Activated T-cell treated with anti-CD3 and anti-CD28 coated beads, Interleukin-2, amount 50 U/mL, for 1 hour (primary cell): Measurements from ENCODE around the gene DGKD.

Experiments used
- DNase-seq: peaks from one replicate; pipeline ENCODE4 v3.0.0-alpha.2; 2020

Gene DGKD

DNA sequence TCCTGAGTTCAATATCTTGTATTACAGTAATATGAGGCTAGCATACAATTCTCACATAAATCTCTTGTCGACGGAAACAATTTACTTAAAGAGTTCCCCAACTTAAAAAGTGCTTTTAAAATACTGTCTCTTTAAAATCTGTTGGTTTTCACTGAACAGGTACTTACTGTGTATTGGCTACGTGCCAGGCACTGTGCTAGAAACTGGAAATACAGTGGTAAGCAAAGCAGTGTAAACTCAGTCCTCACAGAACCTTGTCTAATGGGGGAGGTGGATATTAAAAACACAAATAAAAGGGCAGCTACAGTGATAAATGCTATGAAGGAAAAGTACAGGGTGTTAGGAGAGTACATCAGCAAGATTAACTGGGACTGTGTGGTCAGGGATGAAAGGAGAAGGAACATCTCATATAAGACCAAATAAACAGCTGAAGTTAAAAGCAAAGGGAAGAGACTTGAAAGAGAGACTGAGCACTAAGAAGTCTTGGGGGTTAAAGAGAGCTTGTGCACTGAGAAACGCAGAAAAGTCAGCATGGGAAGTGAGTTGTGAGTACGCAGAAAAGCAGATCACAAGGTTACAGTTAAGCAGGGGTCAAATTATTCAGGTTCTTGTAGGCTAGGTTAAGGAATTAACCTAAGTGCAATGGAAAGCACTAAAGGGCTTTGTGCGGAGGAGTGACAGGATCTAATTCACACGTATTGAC lies 159.8 kb downstream of the DGKD start:
- DNase-seq = no peak

DNA sequence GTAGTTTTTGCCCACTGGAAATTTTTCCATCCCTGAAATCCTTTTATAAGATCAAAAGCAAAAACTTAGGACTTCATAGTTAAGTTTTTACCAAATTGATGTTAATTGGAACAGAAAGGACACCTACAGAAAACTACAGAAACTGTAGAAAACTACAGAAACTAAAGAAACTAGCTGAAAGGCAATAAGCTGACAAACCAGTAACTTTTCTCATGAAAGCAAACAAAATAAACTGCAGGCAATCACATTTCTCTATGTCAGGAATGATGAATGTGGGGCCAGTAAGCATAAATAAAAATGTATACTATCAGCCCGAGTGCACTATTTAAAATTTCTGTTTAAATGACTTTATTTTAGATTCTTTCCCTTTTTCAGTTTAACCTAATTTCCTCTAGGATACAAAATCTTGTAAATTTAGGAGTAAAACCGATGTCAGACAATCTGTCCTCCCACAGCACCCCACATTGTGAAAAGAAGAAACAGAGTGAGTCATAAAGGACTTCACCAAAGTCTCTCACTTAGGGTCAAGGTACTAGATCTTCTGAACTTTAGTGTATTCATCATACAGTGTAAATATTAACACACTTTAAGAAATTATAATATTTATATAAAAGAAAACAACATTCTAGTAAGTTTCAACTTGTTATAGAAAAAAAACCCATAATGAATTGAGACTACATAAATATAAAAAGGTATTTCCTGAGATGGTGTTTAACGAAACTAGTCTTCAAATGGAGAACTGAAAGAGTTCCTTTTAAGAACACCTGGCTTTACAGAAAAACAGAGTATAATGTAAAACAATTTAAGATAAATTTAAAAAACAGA lies 165.7 kb downstream of the DGKD start:
- no peak for DNase-seq
